Subcutaneous adipose tissue (tissue), 4 donors: ENCODE data around the gene CAMKV. TPM values are rescaled to one million over a fixed set of nuclear protein-coding genes. Genes with fewer than 3 reads are reported as not detected.

Experiments
- total RNA-seq, 4 donors: library from RNA; depleted of rRNA; stranded (reverse); fragments of >200 nt; gene quantifications; one replicate each; pipeline ENCODE4 v1.1.0, GENCODE V29; 2016
- TF ChIP-seq, protein P1 (sequence below): fragments of 450-650 bp; IDR thresholded peaks from one replicate; pipeline ENCODE4 v1.5.1; 2016; ENCODE audit warnings: low read depth, mild to moderate bottlenecking, control low read depth, antibody characterized with exemption, moderate library complexity

Gene CAMKV
- total RNA-seq, 4 donors from 2014 or later, result not detected

DNA sequence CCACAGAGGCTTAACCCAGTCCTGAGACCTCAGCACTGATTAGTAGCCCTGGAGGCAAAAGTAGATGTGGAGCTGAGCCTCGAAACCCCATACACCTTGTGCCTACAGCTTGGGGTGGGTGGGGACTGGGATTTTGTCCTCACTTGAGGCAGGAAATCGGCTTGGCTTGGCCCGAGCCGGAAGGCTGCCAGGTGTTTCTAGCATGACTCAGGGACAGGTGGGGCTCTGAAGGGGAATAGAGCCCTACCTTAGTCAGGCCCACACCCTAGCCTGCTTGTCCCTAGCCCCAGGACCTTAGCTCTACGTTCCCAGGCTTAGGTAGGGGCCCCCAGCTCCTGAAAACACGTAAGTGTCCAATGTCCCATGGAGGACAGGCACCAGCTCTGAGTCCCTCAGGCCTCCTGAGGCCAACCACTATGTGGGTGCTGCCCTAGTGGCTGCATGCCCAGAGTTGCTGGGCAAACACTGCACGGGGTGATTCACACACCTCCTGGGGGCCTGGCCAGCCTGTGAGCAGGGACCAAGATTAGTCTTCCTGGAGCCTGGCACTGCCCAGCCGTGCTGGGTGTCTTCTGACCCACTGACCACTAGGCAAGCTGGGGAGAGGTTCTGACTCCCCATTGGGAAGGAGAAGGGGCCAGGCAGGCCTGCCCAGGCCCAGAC lies 30.9 kb upstream of the CAMKV start:
- TF ChIP-seq, protein P1, sequence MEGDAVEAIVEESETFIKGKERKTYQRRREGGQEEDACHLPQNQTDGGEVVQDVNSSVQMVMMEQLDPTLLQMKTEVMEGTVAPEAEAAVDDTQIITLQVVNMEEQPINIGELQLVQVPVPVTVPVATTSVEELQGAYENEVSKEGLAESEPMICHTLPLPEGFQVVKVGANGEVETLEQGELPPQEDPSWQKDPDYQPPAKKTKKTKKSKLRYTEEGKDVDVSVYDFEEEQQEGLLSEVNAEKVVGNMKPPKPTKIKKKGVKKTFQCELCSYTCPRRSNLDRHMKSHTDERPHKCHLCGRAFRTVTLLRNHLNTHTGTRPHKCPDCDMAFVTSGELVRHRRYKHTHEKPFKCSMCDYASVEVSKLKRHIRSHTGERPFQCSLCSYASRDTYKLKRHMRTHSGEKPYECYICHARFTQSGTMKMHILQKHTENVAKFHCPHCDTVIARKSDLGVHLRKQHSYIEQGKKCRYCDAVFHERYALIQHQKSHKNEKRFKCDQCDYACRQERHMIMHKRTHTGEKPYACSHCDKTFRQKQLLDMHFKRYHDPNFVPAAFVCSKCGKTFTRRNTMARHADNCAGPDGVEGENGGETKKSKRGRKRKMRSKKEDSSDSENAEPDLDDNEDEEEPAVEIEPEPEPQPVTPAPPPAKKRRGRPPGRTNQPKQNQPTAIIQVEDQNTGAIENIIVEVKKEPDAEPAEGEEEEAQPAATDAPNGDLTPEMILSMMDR, result no peak

DNA sequence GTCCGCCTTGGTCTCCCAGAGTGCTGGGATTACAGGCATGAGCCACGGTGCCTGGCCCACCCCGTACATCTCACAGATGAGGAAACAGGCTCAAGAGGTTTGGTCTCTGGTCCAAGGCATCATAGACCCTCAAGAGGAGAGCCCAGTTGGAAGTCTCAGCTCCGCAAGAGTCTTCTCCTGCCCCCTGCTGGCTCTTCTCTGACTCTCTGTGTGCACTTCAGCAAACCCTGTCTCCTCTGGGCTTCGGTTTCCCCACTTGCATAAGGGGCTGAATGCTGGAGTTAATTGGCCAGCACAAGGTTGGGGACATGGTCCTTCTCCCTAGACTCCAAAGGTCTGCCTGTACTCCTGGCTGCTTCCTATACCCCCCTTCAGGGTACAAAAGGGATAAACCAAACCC lies 30.1 kb upstream of the CAMKV start:
- TF ChIP-seq, protein P1, result no peak

DNA sequence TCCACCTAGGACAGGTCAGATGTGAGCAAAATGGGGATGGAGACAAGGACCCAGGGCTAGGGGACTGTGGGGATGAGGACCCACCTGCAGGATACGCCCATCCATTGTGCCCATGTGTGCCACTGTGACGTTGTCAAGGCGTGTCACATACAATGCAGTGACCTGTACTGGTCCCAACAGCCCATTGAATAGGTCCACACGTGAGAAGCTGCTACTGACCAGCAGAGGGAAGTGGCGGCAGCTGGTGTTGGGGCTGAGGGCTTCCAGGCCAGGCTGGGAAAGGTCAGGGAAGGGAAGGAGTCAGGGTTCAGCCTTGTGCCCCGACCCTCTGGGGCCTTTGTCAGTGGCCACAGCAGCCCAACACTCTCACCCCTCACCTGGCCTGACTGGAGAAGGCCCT lies 29.3 kb upstream of the CAMKV start:
- TF ChIP-seq, protein P1, result no peak

DNA sequence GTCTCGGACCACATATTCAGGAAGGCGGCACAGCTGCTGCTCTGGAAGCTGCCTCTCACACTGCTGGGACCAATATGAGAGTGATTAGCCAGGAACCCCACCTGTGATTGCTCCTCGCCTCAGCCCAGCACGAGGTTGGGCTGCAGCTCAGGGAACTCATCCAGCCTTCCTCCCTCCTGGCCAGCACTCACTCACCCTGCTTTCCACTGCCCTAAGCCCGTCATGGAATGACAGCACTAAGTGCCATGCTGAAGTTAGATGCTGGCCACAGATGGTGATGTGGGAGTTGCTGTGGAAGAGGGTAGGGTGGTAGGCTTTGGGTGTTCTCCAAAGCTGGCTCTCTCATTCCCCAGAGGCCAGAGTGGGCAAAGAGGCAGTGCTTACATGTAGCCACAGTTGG lies 26.6 kb upstream of the CAMKV start:
- TF ChIP-seq, protein P1, result no peak

DNA sequence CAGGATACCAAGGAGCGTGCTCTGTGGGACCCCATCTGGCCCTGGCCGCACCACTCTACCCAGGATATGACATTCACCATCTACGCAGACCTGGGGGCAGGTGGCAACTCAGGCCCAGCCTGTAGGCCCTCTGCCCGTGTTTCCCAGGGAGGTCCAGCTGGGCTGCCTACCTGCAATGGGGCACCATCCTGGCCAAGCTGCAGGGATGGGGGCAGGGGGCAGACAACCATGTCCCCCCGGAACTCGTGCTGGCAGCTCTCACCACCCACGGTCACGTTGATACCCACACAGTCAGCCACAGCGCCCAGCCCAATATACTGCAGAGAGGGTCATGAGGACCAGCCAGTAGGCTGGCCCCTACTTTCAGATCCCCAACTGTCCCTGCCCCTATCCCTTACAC lies 26.1 kb upstream of the CAMKV start:
- TF ChIP-seq, protein P1, result no peak

DNA sequence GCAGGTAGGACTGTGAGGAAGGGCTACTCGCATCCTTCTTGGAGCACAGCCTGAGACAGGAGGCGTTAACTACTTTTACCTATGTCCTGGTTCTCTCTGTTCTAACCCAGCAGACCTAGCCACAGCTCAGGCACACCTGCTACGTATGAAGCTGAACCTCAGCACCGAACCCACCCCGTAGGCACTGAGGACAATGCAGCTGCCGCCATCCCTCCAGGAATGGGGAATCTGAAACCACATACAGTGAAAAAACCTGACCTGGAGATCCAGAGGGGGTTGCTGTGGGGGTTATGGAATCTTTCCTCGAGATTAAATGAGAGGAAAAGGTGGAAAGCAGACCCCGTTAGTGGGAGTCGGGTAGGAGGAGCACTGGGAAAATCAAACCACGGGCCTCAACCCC lies 19.6 kb upstream of the CAMKV start:
- TF ChIP-seq, protein P1, result no peak

DNA sequence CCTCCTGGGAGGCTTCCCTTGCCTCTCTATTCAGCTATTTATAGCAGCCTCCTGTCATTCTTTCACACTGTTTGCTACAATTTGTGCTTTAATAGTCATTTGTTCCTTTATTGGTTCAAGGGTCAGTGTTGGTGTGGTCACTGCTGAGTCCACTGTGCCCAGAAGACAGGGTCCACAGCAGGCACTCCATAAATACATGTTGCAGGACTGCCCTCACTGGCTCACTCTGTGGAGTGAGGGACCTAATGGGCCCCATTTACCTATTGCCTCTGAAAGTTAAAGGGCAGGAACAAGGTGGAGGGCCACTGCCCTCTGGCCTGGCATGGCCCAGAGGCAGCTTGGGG lies 17.2 kb upstream of the CAMKV start:
- TF ChIP-seq, protein P1, result no peak

DNA sequence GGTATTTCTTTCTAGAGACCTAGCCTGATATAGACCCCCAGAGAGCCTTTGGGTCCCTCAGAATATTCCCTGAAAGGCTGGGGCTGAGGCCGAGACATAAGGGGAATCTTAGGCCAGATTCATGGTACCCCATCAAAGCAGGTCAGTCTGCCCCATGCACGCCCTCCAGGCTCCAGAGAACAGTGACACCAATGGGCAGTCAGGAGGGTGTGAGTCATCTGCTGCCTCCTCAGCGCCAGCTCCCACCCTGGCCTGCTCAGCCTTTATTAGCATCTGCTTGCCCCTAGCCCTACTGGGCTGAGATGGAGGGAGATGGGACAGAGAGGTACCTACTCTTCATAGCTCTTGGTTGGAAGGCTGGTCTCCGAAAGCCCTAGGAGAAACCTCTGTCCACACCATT lies 14.3 kb upstream of the CAMKV start:
- TF ChIP-seq, protein P1, result no peak
